GM12878 (cell line): ENCODE results near the gene MVB12B. TPM values are rescaled to one million over a fixed set of nuclear protein-coding genes. Genes with fewer than 3 reads are reported as not detected.

ENCODE experiments used
- ATAC-seq: fragments of 200-7000 bp; cut with Tn5 transposase; 3 replicates; pipeline ENCODE4 v1.9.1; 2020; ENCODE audit warnings: mild to moderate bottlenecking, moderate library complexity
- BruUV-seq: library from RNA; stranded (reverse); fragments of 400-500 nt; replicated peaks from 2 replicates; lab custom pipeline; 2021; lab: Mats Ljungman, UMichigan
- CTCF ChIA-PET: fragments of 300-600 bp; sonication (Branson Sonifier 250); formaldehyde crosslinking; extraction: SDS; loops from one replicate; lab custom pipeline; 2021; ENCODE audit warnings: inconsistent platforms; lab: Yijun Ruan, JAX
- POLR2A ChIA-PET: fragments of 350-600 bp; formaldehyde crosslinking; extraction: SDS; loops from one replicate; lab custom pipeline; 2021; ENCODE audit warnings: inconsistent platforms; lab: Charles Lee
- RAD21 ChIA-PET: fragments of 300-600 bp; sonication (Branson Sonifier 250); formaldehyde crosslinking; loops from one replicate; lab custom pipeline; 2023; ENCODE audit warnings: antibody characterized with exemption; ENCODE audit not compliant: unreplicated experiment; lab: Charles Lee
- SMC1A ChIA-PET: fragments of 300-600 bp; sonication (Branson Sonifier 250); formaldehyde crosslinking; loops from one replicate; lab custom pipeline; 2023; ENCODE audit not compliant: unreplicated experiment, uncharacterized antibody; lab: Charles Lee
- DNase-seq: peaks from one replicate; pipeline ENCODE4 v3.0.0-alpha.2; 2011; ENCODE audit warnings: low read depth, low spot score
- FAIRE-seq: peaks from 3 replicates; lab custom pipeline; 2011; peaks lifted over from hg19 to GRCh38; lab: Jason Lieb, UNC
- H2AFZ ChIP-seq: 2 replicates; pipeline ENCODE4 v1.6.0; 2011; ENCODE audit warnings: low read depth, low read length, control low read depth; ENCODE audit not compliant: control insufficient read depth
- H3K27ac ChIP-seq: 2 replicates; pipeline ENCODE4 v1.5.1; 2011; ENCODE audit warnings: control low read depth; ENCODE audit not compliant: control insufficient read depth, insufficient read depth
- H3K27me3 ChIP-seq, 2 experiments: replicated peaks in 1 of 2; 2 replicates each; pipeline versions ENCODE4 v1.6.0 to v1.6.1; 2011; ENCODE audit warnings: low read length in 1 of 2; ENCODE audit not compliant: control insufficient read depth in 2 of 2, insufficient read depth in 2 of 2
- H3K36me3 ChIP-seq, 2 experiments: 2 replicates each; pipeline ENCODE4 v1.5.1; 2011; ENCODE audit warnings: low read length in 1 of 2; ENCODE audit not compliant: control insufficient read depth in 2 of 2, insufficient read depth in 2 of 2
- H3K4me1 ChIP-seq: 2 replicates; pipeline ENCODE4 v1.6.1; 2011; ENCODE audit warnings: mild to moderate bottlenecking, low read length, moderate library complexity, mixed read lengths; ENCODE audit not compliant: control insufficient read depth, insufficient read depth
- H3K4me2 ChIP-seq: 2 replicates; pipeline ENCODE4 v1.6.0; 2011; ENCODE audit warnings: control low read depth; ENCODE audit not compliant: control insufficient read depth, insufficient read depth
- H3K4me3 ChIP-seq: fragments of 200-600 bp; sonication (generic); 2 replicates; pipeline ENCODE4 v1.5.1; 2016
- H3K79me2 ChIP-seq: 2 replicates; pipeline ENCODE4 v1.6.0; 2011; ENCODE audit warnings: low read length; ENCODE audit not compliant: control insufficient read depth, insufficient read depth
- H3K9ac ChIP-seq: 2 replicates; pipeline ENCODE4 v1.8.0; 2011; ENCODE audit warnings: low read length, control low read depth, mixed read lengths; ENCODE audit not compliant: control insufficient read depth, insufficient read depth
- H3K9me3 ChIP-seq: replicated peaks from 3 replicates; pipeline ENCODE4 v1.5.1; 2011; ENCODE audit warnings: mild to moderate bottlenecking, low read length; ENCODE audit not compliant: control insufficient read depth, insufficient read depth
- H4K20me1 ChIP-seq: 2 replicates; pipeline ENCODE4 v1.6.0; 2011; ENCODE audit not compliant: control insufficient read depth, insufficient read depth
- CBX5 ChIP-seq: sonication (generic); IDR thresholded peaks from 2 replicates; pipeline ENCODE4 v1.6.1; 2016; ENCODE audit warnings: low read depth, moderate library complexity, mild to moderate bottlenecking, inconsistent platforms
- SMAD5 ChIP-seq: IDR thresholded peaks from 2 replicates; pipeline ENCODE4 v1.6.1; 2016; ENCODE audit warnings: antibody characterized with exemption, low read depth
- WGBS: methylation state at CpG from one replicate; pipeline ENCODE4 v1.1.6; 2016; ENCODE audit warnings: low lambda C conversion rate; ENCODE audit not compliant: insufficient replicate concordance, insufficient coverage; ENCODE audit errors: missing lambda C conversion rate; 5-methylcytosine and 5-hydroxymethylcytosine counted together
- in situ Hi-C: fragments of 300-500 bp; cut with MboI; formaldehyde crosslinking; loops from 9 replicates; pipeline ENCODE4 v1.14.3; 2018; ENCODE audit warnings: mixed read lengths
- intact Hi-C: fragments of 100-400 bp; cut with micrococcal nuclease; formaldehyde crosslinking; loops from one replicate; pipeline ENCODE4 v1.14.2; 2022; ENCODE audit not compliant: unreplicated experiment
- polyA plus RNA-seq, 11 experiments: library from polyadenylated mRNA; depleted of rRNA in 4 of 11; unstranded in 6 of 11; stranded (reverse) in 5 of 11; fragments of >200 nt; fragmentation: Nextera tagmentation in 4 of 11; fragmentation: Illumina TruSeq in 1 of 11; extraction: Ambion mirVana in 4 of 11; extraction: Trizol in 1 of 11; gene quantifications; 1 replicate in 1 of 11; 2 replicates in 10 of 11; pipeline versions ENCODE4 v1.2.1 to v1.2.3, GENCODE V29; 2011 to 2016; ENCODE audit warnings: inconsistent platforms in 2 of 11, missing spikeins in 2 of 11, low read depth in 1 of 11
- total RNA-seq, 4 experiments: library from RNA; depleted of rRNA in 3 of 4; stranded (reverse); fragments of >200 nt in 3 of 4; fragmentation: Illumina TruSeq in 1 of 4; extraction: Trizol in 1 of 4; gene quantifications; 2 replicates each; pipeline versions ENCODE4 v1.2.1 to v1.2.3, GENCODE V29; 2013 to 2021
- TF ChIP-seq, protein P1 (sequence below): fragments of 450-650 bp; IDR thresholded peaks from 2 replicates; pipeline ENCODE4 v1.6.1; 2017; ENCODE audit warnings: mild to moderate bottlenecking, moderate library complexity

MVB12B gene
- total and polyA plus RNA-seq, 10 of the 15 experiments (the other 5 are each of a cell fraction or from before 2014, with no cell fraction given), result 0.08 TPM; not detected in 9

DNA sequence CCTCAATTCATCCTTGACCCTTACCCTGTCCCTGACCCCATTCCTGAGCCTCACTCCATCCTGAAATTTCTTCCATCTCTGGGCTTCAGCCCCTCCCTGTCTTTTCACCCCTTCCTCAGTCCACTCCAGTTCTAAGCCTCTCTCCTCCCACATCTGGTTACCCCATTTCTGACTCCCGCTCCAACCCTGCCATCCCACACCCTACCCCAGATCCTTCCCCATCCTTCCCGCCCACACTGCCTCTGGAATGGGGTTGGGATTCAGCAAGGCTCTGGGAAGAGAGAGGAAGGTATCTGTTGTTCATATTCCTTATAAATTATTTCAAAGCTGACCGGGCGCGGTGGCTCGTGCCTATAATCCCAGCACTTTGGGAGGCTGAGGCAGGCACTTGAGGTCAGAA is 29.9 kb upstream of the MVB12B start:
- RAD21 ChIA-PET, result no interaction called here
- no peak overlapping the region for H3K27ac ChIP-seq
- intact Hi-C loops, result no loop called here
- in situ Hi-C loops, result no loop called here
- H3K27me3 ChIP-seq, result no peaks in the 10 kb centered on the region; a peak in 1 of 4 replicates
- no peak overlapping the region for H2AFZ ChIP-seq
- BruUV-seq, result no TSS peak
- no peak overlapping the region for H3K4me2 ChIP-seq
- 49% methylated on average over 6 of the region's 6 CpGs for WGBS
- no peak overlapping the region for H3K4me3 ChIP-seq
- TF ChIP-seq, protein P1, sequence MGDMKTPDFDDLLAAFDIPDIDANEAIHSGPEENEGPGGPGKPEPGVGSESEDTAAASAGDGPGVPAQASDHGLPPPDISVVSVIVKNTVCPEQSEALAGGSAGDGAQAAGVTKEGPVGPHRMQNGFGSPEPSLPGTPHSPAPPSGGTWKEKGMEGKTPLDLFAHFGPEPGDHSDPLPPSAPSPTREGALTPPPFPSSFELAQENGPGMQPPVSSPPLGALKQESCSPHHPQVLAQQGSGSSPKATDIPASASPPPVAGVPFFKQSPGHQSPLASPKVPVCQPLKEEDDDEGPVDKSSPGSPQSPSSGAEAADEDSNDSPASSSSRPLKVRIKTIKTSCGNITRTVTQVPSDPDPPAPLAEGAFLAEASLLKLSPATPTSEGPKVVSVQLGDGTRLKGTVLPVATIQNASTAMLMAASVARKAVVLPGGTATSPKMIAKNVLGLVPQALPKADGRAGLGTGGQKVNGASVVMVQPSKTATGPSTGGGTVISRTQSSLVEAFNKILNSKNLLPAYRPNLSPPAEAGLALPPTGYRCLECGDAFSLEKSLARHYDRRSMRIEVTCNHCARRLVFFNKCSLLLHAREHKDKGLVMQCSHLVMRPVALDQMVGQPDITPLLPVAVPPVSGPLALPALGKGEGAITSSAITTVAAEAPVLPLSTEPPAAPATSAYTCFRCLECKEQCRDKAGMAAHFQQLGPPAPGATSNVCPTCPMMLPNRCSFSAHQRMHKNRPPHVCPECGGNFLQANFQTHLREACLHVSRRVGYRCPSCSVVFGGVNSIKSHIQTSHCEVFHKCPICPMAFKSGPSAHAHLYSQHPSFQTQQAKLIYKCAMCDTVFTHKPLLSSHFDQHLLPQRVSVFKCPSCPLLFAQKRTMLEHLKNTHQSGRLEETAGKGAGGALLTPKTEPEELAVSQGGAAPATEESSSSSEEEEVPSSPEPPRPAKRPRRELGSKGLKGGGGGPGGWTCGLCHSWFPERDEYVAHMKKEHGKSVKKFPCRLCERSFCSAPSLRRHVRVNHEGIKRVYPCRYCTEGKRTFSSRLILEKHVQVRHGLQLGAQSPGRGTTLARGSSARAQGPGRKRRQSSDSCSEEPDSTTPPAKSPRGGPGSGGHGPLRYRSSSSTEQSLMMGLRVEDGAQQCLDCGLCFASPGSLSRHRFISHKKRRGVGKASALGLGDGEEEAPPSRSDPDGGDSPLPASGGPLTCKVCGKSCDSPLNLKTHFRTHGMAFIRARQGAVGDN, result no peak
- no peak for TF ChIP-seq SMAD5
- TF ChIP-seq CBX5, result no peak
- no peaks in the 10 kb centered on the region for H3K36me3 ChIP-seq
- ATAC-seq (no peak), FAIRE-seq (no peak), DNase-seq (no peak)
- CTCF ChIA-PET, result interaction anchor here (1.7 kb wide), 1 partner anchor 102 kb away, joined by 7 read pairs; no protein-coding TSS in a partner anchor
- no peak overlapping the region for H3K9ac ChIP-seq
- no peaks in the 10 kb centered on the region for H4K20me1 ChIP-seq
- no peaks in the 10 kb centered on the region for H3K4me1 ChIP-seq
- no peaks in the 10 kb centered on the region for H3K9me3 ChIP-seq
- H3K79me2 ChIP-seq, result no peaks in the 10 kb centered on the region
- SMC1A ChIA-PET, result no interaction called here
- POLR2A ChIA-PET, result no interaction called here
